ENCODE results near the gene MST1.

The MST1 gene

GRCh38 chr3:49673715-49674496 is 15.4 kb downstream of the MST1 start, which contains the start of gene APEH:
APEH (plus strand) TSS chr3:49674351; CDS start chr3:49674402, 51 bp downstream.
- peak; percentile 99 for DNase-seq

- no peak for DNase-seq
These were observed 16.1 kb downstream of the MST1 start for GRCh38 chr3:49673121-49673714.

- DNase-seq, result peak; percentile 64
These were observed 17.7 kb downstream of the MST1 start for GRCh38 chr3:49671291-49672288.

- DNase-seq, result no peak
These were observed 18.4 kb downstream of the MST1 start for GRCh38 chr3:49670940-49671290.

- no peak for DNase-seq
These were observed 19.9 kb downstream of the MST1 start for GRCh38 chr3:49669352-49669751.

GRCh38 chr3:49668861-49669260 is 20.4 kb downstream of the MST1 start:
- DNase-seq, result peak; percentile 41

- DNase-seq, result peak; percentile 29
These were observed 20.9 kb downstream of the MST1 start for GRCh38 chr3:49668414-49668797.

GRCh38 chr3:49667701-49668413 is 21.4 kb downstream of the MST1 start:
- no peak for DNase-seq

DNA sequence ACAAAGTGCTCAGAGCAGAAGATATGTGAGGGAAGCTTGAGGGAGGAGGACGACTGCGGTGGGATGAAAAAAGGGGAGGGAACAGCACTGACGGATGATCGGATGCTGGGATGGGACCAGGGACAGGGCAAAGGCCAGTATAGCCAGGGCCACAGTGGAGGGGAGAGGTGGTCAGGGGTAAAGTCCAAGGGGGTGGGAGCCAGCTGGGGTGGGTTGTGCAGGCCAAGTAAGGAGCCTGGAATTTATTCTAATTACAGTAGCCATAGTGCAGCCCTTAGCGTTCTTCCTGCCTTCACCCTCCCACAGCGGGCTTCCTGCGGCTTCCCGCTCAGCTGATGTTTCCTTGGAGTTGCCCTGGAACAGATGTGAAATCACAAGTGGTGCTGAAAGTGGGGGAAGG is 22.7 kb downstream of the MST1 start:
- DNase-seq, result no peak

- no peak for DNase-seq
These were observed 23.3 kb downstream of the MST1 start for GRCh38 chr3:49665822-49666519.

- no peak for DNase-seq
These were observed 25.0 kb downstream of the MST1 start for GRCh38 chr3:49664300-49664699.

GRCh38 chr3:49663831-49664230 is 25.4 kb downstream of the MST1 start:
- no peak for DNase-seq

- no peak for DNase-seq
These were observed 26.4 kb downstream of the MST1 start for GRCh38 chr3:49662720-49663413.

- DNase-seq, result no peak
These were observed 27.3 kb downstream of the MST1 start for GRCh38 chr3:49662021-49662420.

DNA sequence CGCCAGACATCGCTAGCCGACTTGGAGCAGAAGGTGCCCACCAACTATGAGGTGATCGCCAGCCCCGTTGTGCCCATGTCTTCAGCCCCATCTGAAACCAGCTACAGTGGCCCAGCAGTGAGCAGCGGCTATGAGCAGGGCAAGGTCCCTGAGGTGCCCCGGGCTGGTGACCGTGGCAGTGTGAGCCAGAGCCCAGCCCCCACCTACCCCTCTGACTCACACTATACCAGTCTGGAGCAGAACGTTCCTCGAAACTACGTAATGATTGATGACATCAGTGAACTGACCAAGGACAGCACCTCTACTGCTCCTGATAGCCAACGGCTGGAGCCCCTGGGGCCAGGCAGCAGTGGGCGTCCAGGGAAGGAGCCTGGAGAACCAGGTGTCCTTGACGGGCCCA is 28.0 kb downstream of the MST1 start:
- peak; percentile 23 for DNase-seq

- no peak for DNase-seq
These were observed 29.5 kb downstream of the MST1 start for GRCh38 chr3:49659756-49660155.

DNA sequence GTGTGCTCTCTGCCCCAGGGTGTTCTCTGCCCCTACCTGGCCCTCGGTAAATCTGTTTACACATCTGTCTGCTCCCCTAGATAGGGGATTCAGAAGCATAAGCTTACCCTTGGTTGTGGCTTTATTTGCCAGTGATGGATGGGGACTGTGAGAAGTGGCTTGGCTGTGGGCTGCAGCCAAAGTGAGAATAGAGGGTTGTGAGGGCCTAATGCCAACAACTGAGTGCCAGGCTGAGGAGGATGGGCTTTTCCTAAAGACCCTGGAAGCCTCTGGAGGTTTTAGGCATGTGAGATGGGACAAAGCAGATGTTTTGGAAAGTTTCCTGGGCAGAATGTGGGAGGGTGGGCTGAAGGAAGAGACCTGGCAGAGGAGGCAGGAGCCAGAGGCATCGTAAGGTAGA is 30.6 kb downstream of the MST1 start:
- no peak for DNase-seq

- no peak for DNase-seq
These were observed 31.9 kb downstream of the MST1 start for GRCh38 chr3:49657208-49657915.

DNA sequence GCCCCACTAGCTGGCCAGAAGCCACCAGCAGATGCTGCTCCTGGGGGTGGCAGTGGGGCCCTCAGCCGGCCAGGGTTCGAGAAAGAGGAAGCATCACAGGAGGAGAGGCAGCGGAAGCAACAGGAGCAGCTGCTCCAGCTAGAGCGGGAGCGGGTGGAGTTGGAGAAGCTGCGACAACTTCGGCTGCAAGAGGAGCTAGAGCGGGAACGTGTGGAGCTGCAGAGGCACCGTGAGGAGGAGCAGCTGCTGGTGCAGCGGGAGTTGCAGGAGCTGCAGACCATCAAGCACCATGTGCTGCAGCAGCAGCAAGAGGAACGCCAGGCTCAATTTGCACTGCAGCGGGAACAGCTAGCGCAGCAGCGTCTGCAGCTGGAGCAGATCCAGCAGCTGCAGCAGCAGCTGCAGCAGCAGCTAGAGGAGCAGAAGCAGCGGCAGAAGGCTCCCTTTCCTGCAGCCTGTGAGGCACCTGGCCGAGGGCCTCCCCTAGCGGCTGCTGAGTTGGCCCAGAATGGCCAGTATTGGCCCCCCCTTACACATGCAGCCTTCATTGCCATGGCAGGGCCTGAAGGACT is 32.6 kb downstream of the MST1 start:
- DNase-seq, result peak; percentile 13

DNA sequence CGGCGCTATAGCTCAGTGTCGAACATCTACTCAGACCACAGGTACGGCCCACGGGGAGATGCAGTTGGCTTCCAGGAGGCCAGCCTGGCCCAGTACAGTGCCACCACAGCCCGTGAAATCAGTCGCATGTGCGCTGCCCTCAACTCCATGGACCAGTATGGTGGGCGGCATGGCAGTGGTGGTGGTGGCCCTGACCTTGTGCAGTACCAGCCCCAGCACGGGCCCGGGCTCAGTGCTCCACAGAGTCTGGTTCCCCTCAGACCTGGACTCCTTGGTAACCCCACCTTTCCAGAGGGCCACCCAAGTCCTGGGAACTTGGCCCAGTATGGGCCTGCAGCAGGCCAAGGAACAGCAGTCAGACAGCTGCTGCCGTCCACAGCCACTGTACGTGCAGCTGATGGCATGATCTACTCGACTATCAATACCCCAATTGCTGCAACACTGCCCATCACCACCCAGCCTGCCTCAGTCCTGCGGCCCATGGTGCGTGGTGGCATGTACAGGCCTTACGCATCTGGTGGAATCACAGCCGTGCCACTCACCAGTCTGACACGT is 33.5 kb downstream of the MST1 start:
- DNase-seq, result no peak
